ENCODE data around the gene SORCS2. TPM values are rescaled to one million over a fixed set of nuclear protein-coding genes. Genes with fewer than 3 reads are reported as not detected.

SORCS2 gene
- total RNA-seq, 6 donors from 2014 or later = 2.2 to 28.3 (median 7.2) TPM

DNA sequence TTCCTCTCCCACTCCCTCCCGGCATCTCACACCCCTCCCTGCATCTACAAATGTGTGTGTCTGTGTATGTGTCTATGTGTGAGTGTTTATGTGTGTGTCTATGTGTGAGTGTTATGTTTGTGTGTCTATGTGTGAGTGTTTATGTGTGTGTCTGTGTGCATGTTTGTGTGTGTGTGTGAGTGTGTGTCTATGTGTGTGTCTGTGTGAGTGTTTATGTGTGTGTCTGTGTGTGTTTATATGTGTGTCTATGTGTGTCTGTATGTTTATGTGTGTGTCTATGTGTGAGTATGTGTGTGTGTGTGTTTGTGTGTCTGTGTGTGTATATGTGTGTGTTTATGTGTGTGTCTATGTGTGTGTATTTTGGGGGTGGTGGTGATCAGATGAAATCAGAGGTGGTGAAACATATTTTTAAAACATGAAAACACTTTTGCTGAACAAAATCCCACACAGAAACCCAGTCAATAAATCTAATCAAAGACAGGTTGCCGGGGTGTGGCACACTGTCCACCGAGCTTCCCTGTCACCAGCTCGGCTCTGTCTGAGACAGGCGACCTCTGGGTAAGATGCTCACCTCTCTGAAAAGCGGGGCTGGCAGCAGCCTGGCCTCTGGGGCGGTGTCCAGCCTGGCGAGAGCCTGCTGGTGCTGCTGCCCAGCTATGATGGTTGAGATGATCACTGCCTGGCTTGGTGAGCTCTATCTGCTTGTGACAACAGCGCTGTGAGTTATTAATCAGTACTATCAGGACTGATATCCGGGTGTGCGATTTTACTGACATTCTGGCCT is 429.1 kb downstream of the SORCS2 start:
- Histone ChIP-seq H3K4me3 (no peak overlapping the region), H3K4me1 (no peaks in the 10 kb centered on the region), H3K27ac (no peak overlapping the region), H3K27me3 (no peaks in the 10 kb centered on the region), H3K36me3 (no peaks in the 10 kb centered on the region), H3K9me3 (no peaks in the 10 kb centered on the region)
- WGBS, 2 donors = 61 to 82% methylated on average over 7 to 11 of the region's 11 CpGs
- ATAC-seq (ENCODE audit: low FRiP score in 2 of 2) (no peak), DNase-seq (no peak)
- no peak for TF ChIP-seq POLR2AphosphoS5 (IDR thresholded peaks at IDR 0.05)
- no peak for TF ChIP-seq POLR2A (IDR thresholded peaks at IDR 0.05)
- no peak for TF ChIP-seq EP300 (IDR thresholded peaks at IDR 0.05)
- TF ChIP-seq, protein P1, sequence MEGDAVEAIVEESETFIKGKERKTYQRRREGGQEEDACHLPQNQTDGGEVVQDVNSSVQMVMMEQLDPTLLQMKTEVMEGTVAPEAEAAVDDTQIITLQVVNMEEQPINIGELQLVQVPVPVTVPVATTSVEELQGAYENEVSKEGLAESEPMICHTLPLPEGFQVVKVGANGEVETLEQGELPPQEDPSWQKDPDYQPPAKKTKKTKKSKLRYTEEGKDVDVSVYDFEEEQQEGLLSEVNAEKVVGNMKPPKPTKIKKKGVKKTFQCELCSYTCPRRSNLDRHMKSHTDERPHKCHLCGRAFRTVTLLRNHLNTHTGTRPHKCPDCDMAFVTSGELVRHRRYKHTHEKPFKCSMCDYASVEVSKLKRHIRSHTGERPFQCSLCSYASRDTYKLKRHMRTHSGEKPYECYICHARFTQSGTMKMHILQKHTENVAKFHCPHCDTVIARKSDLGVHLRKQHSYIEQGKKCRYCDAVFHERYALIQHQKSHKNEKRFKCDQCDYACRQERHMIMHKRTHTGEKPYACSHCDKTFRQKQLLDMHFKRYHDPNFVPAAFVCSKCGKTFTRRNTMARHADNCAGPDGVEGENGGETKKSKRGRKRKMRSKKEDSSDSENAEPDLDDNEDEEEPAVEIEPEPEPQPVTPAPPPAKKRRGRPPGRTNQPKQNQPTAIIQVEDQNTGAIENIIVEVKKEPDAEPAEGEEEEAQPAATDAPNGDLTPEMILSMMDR (IDR thresholded peaks at IDR 0.05) = no peak

DNA sequence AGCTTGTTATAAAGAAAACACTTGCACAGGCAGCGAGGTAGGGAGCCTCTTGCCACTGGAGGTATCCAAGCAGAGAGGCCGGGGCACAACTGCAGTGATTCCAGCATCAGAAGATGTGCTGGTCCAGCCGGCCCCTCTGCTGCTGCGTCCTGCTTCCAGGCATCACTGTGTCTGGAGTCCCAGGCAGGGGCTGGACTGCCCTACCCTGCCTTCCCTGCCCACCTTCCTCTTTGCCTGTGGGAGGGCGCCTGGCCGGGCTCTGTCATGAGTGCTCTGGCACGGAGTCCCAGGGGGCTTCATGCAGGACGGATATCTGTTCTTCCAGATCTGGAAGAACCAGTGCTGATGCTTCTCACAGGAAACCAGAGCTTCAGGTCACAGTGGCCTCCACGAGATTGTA is 430.0 kb downstream of the SORCS2 start:
- no peak for TF ChIP-seq POLR2AphosphoS5 (IDR thresholded peaks at IDR 0.05)
- TF ChIP-seq, protein P1 (IDR thresholded peaks at IDR 0.05) = no peak
- TF ChIP-seq EP300 (IDR thresholded peaks at IDR 0.05) = no peak
- no peak for TF ChIP-seq POLR2A (IDR thresholded peaks at IDR 0.05)
- Histone ChIP-seq H3K9me3 (no peaks in the 10 kb centered on the region), H3K4me3 (no peak overlapping the region), H3K36me3 (no peaks in the 10 kb centered on the region), H3K4me1 (no peaks in the 10 kb centered on the region), H3K27me3 (no peaks in the 10 kb centered on the region), H3K27ac (no peak overlapping the region)
- 82 to 84% methylated on average over 9 of the region's 9 CpGs for WGBS, 2 donors
- ATAC-seq (ENCODE audit: low FRiP score in 2 of 2) (no peak), DNase-seq (peak in 1 of 2 donors; percentile 47)

DNA sequence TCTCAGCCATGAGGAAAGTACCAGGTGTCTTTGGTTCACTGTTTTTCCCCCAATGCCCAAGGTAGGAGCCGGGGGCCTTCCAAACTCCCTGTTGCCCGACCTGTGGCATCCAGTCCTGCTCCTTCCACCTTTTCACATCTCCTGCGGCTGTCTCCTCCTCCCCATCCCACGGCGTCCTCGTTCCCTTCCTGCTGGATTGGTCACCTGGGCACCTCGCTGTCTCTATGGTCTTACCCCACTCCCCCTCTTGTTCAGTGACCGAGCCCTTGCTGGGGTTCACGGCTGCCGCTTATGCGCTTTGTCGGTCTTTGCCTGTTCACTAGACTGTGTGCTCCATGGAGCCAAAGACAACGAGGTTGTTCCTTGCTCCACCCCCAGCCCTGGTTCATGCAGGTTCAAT is 431.1 kb downstream of the SORCS2 start:
- H3K27me3 ChIP-seq = no peaks in the 10 kb centered on the region
- ATAC-seq (ENCODE audit: low FRiP score in 2 of 2) = no peak
- H3K4me1 ChIP-seq = no peaks in the 10 kb centered on the region

DNA sequence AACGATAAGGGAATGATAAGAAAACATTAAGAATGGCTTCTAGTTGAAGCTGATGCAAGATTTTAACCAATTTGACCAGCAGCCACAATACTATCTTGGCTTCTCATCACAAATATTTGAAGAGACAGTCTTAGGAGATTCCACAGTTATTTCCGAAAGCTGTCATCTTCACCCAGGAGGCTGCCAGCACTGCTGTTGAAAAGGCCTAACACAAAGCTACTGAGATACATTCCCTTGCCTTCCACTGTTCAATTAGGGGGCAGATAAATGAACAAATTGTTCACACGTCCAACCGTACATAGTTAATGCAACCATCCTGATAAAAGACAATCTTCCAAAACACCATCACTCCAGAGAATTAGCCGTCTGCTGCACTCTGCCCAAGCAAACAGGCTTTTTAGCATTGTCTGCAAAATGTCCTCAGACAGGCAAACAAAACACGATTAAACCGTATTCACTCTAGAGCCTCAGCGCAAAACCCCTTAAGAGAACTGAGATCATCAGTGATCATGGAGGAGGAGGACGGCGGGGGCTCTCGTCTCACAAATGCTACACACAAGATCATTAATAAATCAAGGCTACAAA is 432.1 kb downstream of the SORCS2 start:
- H3K9me3 ChIP-seq = no peaks in the 10 kb centered on the region
- no peaks in the 10 kb centered on the region for H3K27me3 ChIP-seq
- TF ChIP-seq, protein P1 (IDR thresholded peaks at IDR 0.05) = no peak
- TF ChIP-seq POLR2AphosphoS5 (IDR thresholded peaks at IDR 0.05) = no peak
- TF ChIP-seq EP300 (IDR thresholded peaks at IDR 0.05) = no peak
- TF ChIP-seq POLR2A (IDR thresholded peaks at IDR 0.05) = no peak
- no peaks in the 10 kb centered on the region for H3K36me3 ChIP-seq
- WGBS, 2 donors = 80 to 84% methylated on average over 11 of the region's 11 CpGs
- H3K4me1 ChIP-seq = no peaks in the 10 kb centered on the region
- no peak overlapping the region for H3K27ac ChIP-seq
- no peak for ATAC-seq (ENCODE audit: low FRiP score in 2 of 2)
- no peak for DNase-seq
- H3K4me3 ChIP-seq = no peak overlapping the region

More for the DNA sequence above, 431.1 kb downstream of the SORCS2 start:
- H3K4me3 ChIP-seq = no peak overlapping the region
- 91% methylated on average over 13 of the region's 13 CpGs for WGBS, 2 donors
- TF ChIP-seq POLR2A (IDR thresholded peaks at IDR 0.05) (no peak), EP300 (IDR thresholded peaks at IDR 0.05) (no peak), POLR2AphosphoS5 (IDR thresholded peaks at IDR 0.05) (no peak)
- TF ChIP-seq, protein P1 (IDR thresholded peaks at IDR 0.05) = no peak
- H3K36me3 ChIP-seq = no peaks in the 10 kb centered on the region
- H3K9me3 ChIP-seq = no peaks in the 10 kb centered on the region
- no peak for DNase-seq
- no peak overlapping the region for H3K27ac ChIP-seq
